NOMO-1 treated with dmso at 0.1 percent for 144 hours (cell line): ENCODE data around the gene FAM169A.
"Not testable (repeated sequence)": the region's sequence is repeated elsewhere in the genome, so short reads cannot be mapped to it uniquely, and the experiment has no call there.

Source experiments
- DNase-seq: peaks from one replicate; lab custom pipeline; 2025; ENCODE audit not compliant: unreplicated experiment; lab: John Stamatoyannopoulos, UW

Gene FAM169A

GRCh38 chr5:74870299-74871067 lies 4.3 kb upstream of the FAM169A start:
- DNase-seq: no peak

- not testable (repeated sequence) for DNase-seq
These were observed 3.2 kb upstream of the FAM169A start for GRCh38 chr5:74869414-74869813.

- no peak for DNase-seq
These were observed 492 bp upstream of the FAM169A start for GRCh38 chr5:74866596-74867162.

- no peak for DNase-seq
These were observed 857 bp downstream of the FAM169A start for GRCh38 chr5:74865256-74865803.

- no peak for DNase-seq
These were observed 1.4 kb downstream of the FAM169A start for GRCh38 chr5:74864823-74865222.

GRCh38 chr5:74863726-74864125 lies 2.5 kb downstream of the FAM169A start:
- no peak for DNase-seq

GRCh38 chr5:74862221-74862620 lies 4.0 kb downstream of the FAM169A start:
- DNase-seq: no peak

GRCh38 chr5:74856975-74857374 lies 9.2 kb downstream of the FAM169A start:
- DNase-seq: not testable (repeated sequence)

- no peak for DNase-seq
These were observed 12.9 kb downstream of the FAM169A start for GRCh38 chr5:74853256-74853655.

- DNase-seq: peak; percentile 43
These were observed 14.4 kb downstream of the FAM169A start for GRCh38 chr5:74851684-74852353.

- no peak for DNase-seq
These were observed 15.3 kb downstream of the FAM169A start for GRCh38 chr5:74850789-74851425.

GRCh38 chr5:74850030-74850429 lies 16.2 kb downstream of the FAM169A start:
- DNase-seq: no peak

GRCh38 chr5:74848553-74849025 lies 17.6 kb downstream of the FAM169A start:
- no peak for DNase-seq

GRCh38 chr5:74839229-74839628 lies 27.0 kb downstream of the FAM169A start:
- no peak for DNase-seq

GRCh38 chr5:74838262-74838661 lies 27.9 kb downstream of the FAM169A start:
- no peak for DNase-seq

GRCh38 chr5:74837115-74837514 lies 29.1 kb downstream of the FAM169A start:
- no peak for DNase-seq

- no peak for DNase-seq
These were observed 32.5 kb downstream of the FAM169A start for GRCh38 chr5:74833537-74834266.

- no peak for DNase-seq
These were observed 36.8 kb downstream of the FAM169A start for GRCh38 chr5:74829413-74829812.

- DNase-seq: no peak
These were observed 43.9 kb downstream of the FAM169A start for GRCh38 chr5:74822288-74822687.

GRCh38 chr5:74816875-74817274 lies 49.3 kb downstream of the FAM169A start:
- no peak for DNase-seq

GRCh38 chr5:74810915-74811314 lies 55.3 kb downstream of the FAM169A start:
- no peak for DNase-seq
